Activated CD4-positive, alpha-beta T cell treated with anti-CD3 and anti-CD28 coated beads, Interleukin-2, Interleukin-4, amounts not matched to agents 100 ng/mL and 50 ng/mL, durations not matched to agents 16 hours and 8 hours (primary cell): ENCODE measurements around the gene SERPINB11.
"Not testable (repeated sequence)": the region's sequence is repeated elsewhere in the genome, so short reads cannot be mapped to it uniquely, and the experiment has no call there.

Experiments used
- DNase-seq: peaks from one replicate; pipeline ENCODE4 v3.0.0-alpha.2; 2020; ENCODE audit warnings: low spot score

Gene SERPINB11

DNA sequence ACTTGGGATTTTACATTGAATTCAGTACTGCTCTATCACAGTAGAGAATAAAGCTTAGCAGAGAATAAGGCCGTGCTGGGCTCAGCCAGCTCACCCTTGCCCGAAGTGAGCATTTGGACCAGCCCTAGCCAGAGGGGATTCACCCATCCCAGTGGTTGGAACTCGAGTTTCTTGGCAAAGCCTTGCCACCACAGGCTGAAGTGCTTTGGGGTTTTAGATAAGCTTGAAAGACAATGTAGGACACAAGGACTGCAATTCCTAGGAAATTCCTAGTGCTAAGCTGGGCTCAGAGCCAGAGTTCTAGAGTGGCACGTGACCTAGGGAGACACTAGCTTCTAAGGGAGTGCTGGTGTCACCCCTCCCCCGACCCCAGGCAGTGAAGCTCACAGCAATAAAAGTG, 28.0 kb downstream of the SERPINB11 start:
- no peak for DNase-seq

DNA sequence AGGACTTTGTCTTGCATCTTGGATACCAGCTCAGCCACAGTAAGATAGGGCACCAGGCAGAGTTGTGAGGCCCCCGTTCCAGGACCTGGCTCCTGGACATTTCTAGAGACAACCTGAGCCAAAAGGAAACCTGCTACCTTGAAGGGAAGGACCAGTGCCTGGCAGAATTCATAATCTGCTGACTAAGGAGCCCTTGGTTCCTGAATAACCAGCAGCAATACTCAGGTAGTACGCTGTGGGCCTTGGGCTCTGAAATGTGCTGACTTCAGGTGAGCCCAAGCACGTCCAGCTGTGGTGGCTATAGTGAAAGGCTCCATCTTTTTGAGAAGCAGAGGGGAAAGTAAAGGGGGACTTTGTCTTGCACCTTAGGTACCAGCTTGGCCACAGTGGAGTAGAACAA, 28.5 kb downstream of the SERPINB11 start:
- no peak for DNase-seq

- DNase-seq = no peak
Observed at GRCh38 chr18:63736876-63737275, 34.1 kb downstream of the SERPINB11 start.

GRCh38 chr18:63741769-63742168, 39.0 kb downstream of the SERPINB11 start:
- DNase-seq = no peak

- DNase-seq = no peak
Observed at GRCh38 chr18:63747006-63747405, 44.2 kb downstream of the SERPINB11 start.

DNA sequence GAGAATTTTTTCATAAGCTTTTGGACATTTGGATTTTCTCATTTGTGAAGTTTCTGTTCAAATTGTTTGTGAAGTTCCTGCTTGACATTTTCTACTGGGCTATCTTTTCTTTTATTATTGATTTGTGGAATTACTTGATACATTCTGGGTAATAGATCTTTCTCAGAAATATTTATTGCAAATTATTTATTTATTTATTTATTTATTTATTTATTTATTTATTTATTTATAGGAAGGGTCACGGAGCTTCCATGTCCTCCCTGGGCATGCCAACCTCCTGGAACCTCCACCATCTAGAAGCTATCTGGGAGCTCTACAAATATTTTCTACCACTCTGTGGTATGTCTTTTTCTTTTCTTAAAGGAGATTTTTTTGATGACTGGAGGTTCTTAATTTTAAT, 46.7 kb downstream of the SERPINB11 start:
- DNase-seq = no peak

DNA sequence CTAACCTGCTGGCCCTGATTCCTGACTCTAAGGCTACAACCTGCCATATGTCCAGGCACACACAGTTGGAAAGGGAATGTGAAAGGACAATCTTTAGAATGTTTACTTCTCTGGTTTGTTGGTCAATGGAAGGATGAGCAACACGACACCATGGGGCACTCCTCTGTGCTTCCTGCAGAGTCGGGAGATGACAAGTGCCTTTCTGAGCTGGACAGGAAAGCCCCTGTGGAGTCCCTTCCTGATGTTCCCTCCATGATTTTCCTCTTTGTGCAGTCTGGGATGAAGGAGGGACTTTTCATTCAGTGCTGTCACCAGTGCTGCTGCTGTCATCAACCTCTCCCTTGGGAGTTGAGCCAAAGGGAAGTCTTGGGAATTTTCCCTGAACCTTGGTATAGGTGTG, 49.9 kb downstream of the SERPINB11 start:
- no peak for DNase-seq

- no peak for DNase-seq
Observed at GRCh38 chr18:63753676-63754075, 50.9 kb downstream of the SERPINB11 start.

GRCh38 chr18:63757541-63757940, 54.8 kb downstream of the SERPINB11 start:
- DNase-seq = no peak

- no peak for DNase-seq
Observed at GRCh38 chr18:63758615-63759240, 56.0 kb downstream of the SERPINB11 start.

GRCh38 chr18:63759786-63760185, 57.0 kb downstream of the SERPINB11 start:
- DNase-seq = not testable (repeated sequence)

DNA sequence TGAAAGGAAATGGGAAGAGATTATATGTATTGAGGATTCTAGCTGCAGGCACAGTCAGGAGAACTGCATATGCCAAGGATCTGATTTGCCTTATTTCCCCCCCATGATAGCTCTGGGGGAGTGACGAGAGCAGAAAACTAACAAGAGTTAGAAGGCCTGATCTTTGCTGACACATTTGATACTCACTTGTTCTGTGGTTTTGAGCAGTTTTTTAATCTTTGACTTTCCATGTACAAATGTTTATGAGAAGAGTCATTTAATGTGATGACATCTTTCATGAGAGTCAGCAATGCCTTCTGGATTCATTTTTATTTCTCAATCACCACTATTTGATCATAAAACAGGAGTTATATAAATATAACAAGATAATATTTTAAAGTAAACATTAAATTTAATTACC, 59.8 kb downstream of the SERPINB11 start:
- no peak for DNase-seq

GRCh38 chr18:63763831-63764600, 61.3 kb downstream of the SERPINB11 start:
- no peak for DNase-seq

DNA sequence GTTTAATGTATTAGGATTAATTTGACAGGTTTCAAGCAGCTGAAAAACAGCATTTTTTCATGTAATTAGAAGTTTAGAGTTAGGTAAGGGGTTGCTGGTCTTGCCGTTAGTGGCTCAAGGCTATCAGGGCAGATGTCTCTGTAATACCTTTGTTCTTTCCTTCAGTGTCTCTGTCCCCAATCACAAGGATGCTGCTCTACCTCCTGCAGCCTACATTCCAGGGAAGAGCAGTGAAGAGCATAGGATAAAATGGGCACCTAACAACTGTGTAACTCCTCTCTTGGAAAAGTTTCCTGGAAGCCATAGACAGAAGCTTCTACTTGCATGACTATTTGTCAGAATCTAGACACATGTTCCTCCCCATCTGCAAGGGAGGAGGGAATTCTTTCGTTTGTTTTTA, 63.1 kb downstream of the SERPINB11 start:
- no peak for DNase-seq
